ENCODE measurements around the gene SRRT. TPM values are rescaled to one million over a fixed set of nuclear protein-coding genes. Genes with fewer than 3 reads are reported as not detected.
"Not testable (repeated sequence)": the region's sequence is repeated elsewhere in the genome, so short reads cannot be mapped to it uniquely, and the experiment has no call there.

Gene SRRT
- total RNA-seq, 1 donor, result 67.6 TPM

GRCh38 chr7:100893910-100894721, 19.2 kb downstream of the SRRT start:
- no peak for DNase-seq (ENCODE audit: low read depth in 2 of 3, low spot score in 2 of 3)

- DNase-seq (ENCODE audit: low read depth in 2 of 3, low spot score in 2 of 3), result peak in 2 of 3 donors; percentile 34 to 59
Measured at GRCh38 chr7:100894860-100895700, 20.2 kb downstream of the SRRT start.

- no peak for DNase-seq (ENCODE audit: low read depth in 2 of 3, low spot score in 2 of 3)
Measured at GRCh38 chr7:100895701-100895955, 20.7 kb downstream of the SRRT start, which contains the start of gene ACHE. TSS of gene ACHE (minus strand) at chr7:100895888. CDS start at chr7:100894232, 1,656 bp downstream.

GRCh38 chr7:100895956-100896731, 21.2 kb downstream of the SRRT start:
- DNase-seq (ENCODE audit: low read depth in 2 of 3, low spot score in 2 of 3), result peak in 2 of 3 donors; percentile 24 to 37

- DNase-seq (ENCODE audit: low read depth in 2 of 3, low spot score in 2 of 3), result peak in 2 of 3 donors; percentile 41 to 53
Measured at GRCh38 chr7:100896732-100897608, 22.1 kb downstream of the SRRT start.

- no peak for DNase-seq (ENCODE audit: low read depth in 2 of 3, low spot score in 2 of 3)
Measured at GRCh38 chr7:100897772-100898454, 23.0 kb downstream of the SRRT start.

GRCh38 chr7:100899432-100899831, 24.5 kb downstream of the SRRT start:
- DNase-seq (ENCODE audit: low read depth in 2 of 3, low spot score in 2 of 3), result no peak

- DNase-seq (ENCODE audit: low read depth in 2 of 3, low spot score in 2 of 3), result no peak
Measured at GRCh38 chr7:100900978-100901377, 26.1 kb downstream of the SRRT start.

GRCh38 chr7:100901921-100902332, 27.0 kb downstream of the SRRT start:
- no peak for DNase-seq (ENCODE audit: low read depth in 2 of 3, low spot score in 2 of 3)

- no peak for DNase-seq (ENCODE audit: low read depth in 2 of 3, low spot score in 2 of 3)
Measured at GRCh38 chr7:100902638-100903037, 27.7 kb downstream of the SRRT start.

- DNase-seq (ENCODE audit: low read depth in 2 of 3, low spot score in 2 of 3), result no peak
Measured at GRCh38 chr7:100908512-100908911, 33.6 kb downstream of the SRRT start.

GRCh38 chr7:100910443-100910842, 35.5 kb downstream of the SRRT start:
- peak in 2 of 3 donors; percentile 42 to 67 for DNase-seq (ENCODE audit: low read depth in 2 of 3, low spot score in 2 of 3)

- no peak for DNase-seq (ENCODE audit: low read depth in 2 of 3, low spot score in 2 of 3)
Measured at GRCh38 chr7:100911484-100911883, 36.6 kb downstream of the SRRT start.

- no peak for DNase-seq (ENCODE audit: low read depth in 2 of 3, low spot score in 2 of 3)
Measured at GRCh38 chr7:100914208-100914878, 39.4 kb downstream of the SRRT start.

- no peak for DNase-seq (ENCODE audit: low read depth in 2 of 3, low spot score in 2 of 3)
Measured at GRCh38 chr7:100914879-100915447, 40.1 kb downstream of the SRRT start.

GRCh38 chr7:100919335-100919734, 44.4 kb downstream of the SRRT start:
- not testable (repeated sequence) for DNase-seq (ENCODE audit: low read depth in 2 of 3, low spot score in 2 of 3)

GRCh38 chr7:100919779-100920437, 45.0 kb downstream of the SRRT start:
- not testable (repeated sequence) for DNase-seq (ENCODE audit: low read depth in 2 of 3, low spot score in 2 of 3)

- no peak for DNase-seq (ENCODE audit: low read depth in 2 of 3, low spot score in 2 of 3)
Measured at GRCh38 chr7:100921039-100921438, 46.1 kb downstream of the SRRT start.
